ENCODE data around the gene STK33. TPM values are rescaled to one million over a fixed set of nuclear protein-coding genes. Genes with fewer than 3 reads are reported as not detected.

STK33 gene
- total RNA-seq, 2 donors from 2014 or later: 2.9 to 14.6 TPM

- no peaks in the 10 kb centered on the region for H3K36me3 ChIP-seq
- DNase-seq (ENCODE audit: low spot score): no peak
- H3K9me3 ChIP-seq: no peaks in the 10 kb centered on the region
- WGBS: 86% methylated on average over 12 of the region's 13 CpGs
- intact Hi-C loops (cut with DNase I): no loop called here
- H3K4me1 ChIP-seq (replicated peaks): no peaks in the 10 kb centered on the region
- no peak overlapping the region for H3K4me3 ChIP-seq
- TF ChIP-seq POLR2AphosphoS5 (IDR thresholded peaks at IDR 0.05) (no peak), POLR2A (IDR thresholded peaks at IDR 0.05) (no peak), CTCF (IDR thresholded peaks at IDR 0.05) (no peak)
- no peak overlapping the region for H3K27ac ChIP-seq
- no peaks in the 10 kb centered on the region for H3K27me3 ChIP-seq (replicated peaks; ENCODE audit: insufficient read depth)
These were observed 241.0 kb downstream of the STK33 start for GRCh38 chr11:8352876-8353505.

- H3K4me1 ChIP-seq (replicated peaks): no peaks in the 10 kb centered on the region
- 93% methylated on average over 4 of the region's 4 CpGs for WGBS
- intact Hi-C loops (cut with DNase I): no loop called here
These were observed 241.7 kb downstream of the STK33 start for GRCh38 chr11:8352103-8352875.

GRCh38 chr11:8351223-8351622 lies 242.8 kb downstream of the STK33 start:
- intact Hi-C loops (cut with DNase I): no loop called here
- Histone ChIP-seq H3K9me3 (no peaks in the 10 kb centered on the region), H3K27me3 (replicated peaks; ENCODE audit: insufficient read depth) (no peaks in the 10 kb centered on the region), H3K4me1 (replicated peaks) (no peaks in the 10 kb centered on the region), H3K36me3 (no peaks in the 10 kb centered on the region), H3K27ac (no peak overlapping the region), H3K4me3 (no peak overlapping the region)
- no peak for DNase-seq (ENCODE audit: low spot score)
- TF ChIP-seq POLR2A (IDR thresholded peaks at IDR 0.05) (no peak), CTCF (IDR thresholded peaks at IDR 0.05) (no peak), POLR2AphosphoS5 (IDR thresholded peaks at IDR 0.05) (no peak)
- WGBS: 90% methylated on average over 8 of the region's 8 CpGs

More at GRCh38 chr11:8352103-8352875, 241.7 kb downstream of the STK33 start:
- H3K27me3 ChIP-seq (replicated peaks; ENCODE audit: insufficient read depth): no peaks in the 10 kb centered on the region
- H3K4me3 ChIP-seq: no peak overlapping the region
- no peak for DNase-seq (ENCODE audit: low spot score)
- H3K36me3 ChIP-seq: no peaks in the 10 kb centered on the region
- no peaks in the 10 kb centered on the region for H3K9me3 ChIP-seq
- H3K27ac ChIP-seq: no peak overlapping the region
- TF ChIP-seq POLR2AphosphoS5 (IDR thresholded peaks at IDR 0.05) (no peak), CTCF (IDR thresholded peaks at IDR 0.05) (no peak), POLR2A (IDR thresholded peaks at IDR 0.05) (no peak)

- DNase-seq (ENCODE audit: low spot score): no peak
- Histone ChIP-seq H3K27ac (no peak overlapping the region), H3K9me3 (no peaks in the 10 kb centered on the region), H3K4me1 (replicated peaks) (no peaks in the 10 kb centered on the region), H3K36me3 (no peaks in the 10 kb centered on the region), H3K27me3 (replicated peaks; ENCODE audit: insufficient read depth) (peaks cover 3% of the 10 kb centered on the region), H3K4me3 (no peak overlapping the region)
- 98% methylated on average over 2 of the region's 2 CpGs for WGBS
- intact Hi-C loops (cut with DNase I): no loop called here
- TF ChIP-seq POLR2A (IDR thresholded peaks at IDR 0.05) (no peak), CTCF (IDR thresholded peaks at IDR 0.05) (no peak), POLR2AphosphoS5 (IDR thresholded peaks at IDR 0.05) (no peak)
These were observed 246.1 kb downstream of the STK33 start for GRCh38 chr11:8347978-8348377.

Data from prostate gland (tissue), 2 donors.